Dedifferentiated amniotic fluid mesenchymal stem cell (primary cell): ENCODE results near the gene CA9.

Source experiments
- DNase-seq: peaks from one replicate; pipeline ENCODE4 v3.0.0-alpha.2; 2016; ENCODE audit errors: extremely low spot score

The CA9 gene

GRCh38 chr9:35717132-35717870, 43.6 kb downstream of the CA9 start:
- DNase-seq, result no peak

GRCh38 chr9:35718721-35719511, 45.2 kb downstream of the CA9 start:
- DNase-seq, result no peak

DNA sequence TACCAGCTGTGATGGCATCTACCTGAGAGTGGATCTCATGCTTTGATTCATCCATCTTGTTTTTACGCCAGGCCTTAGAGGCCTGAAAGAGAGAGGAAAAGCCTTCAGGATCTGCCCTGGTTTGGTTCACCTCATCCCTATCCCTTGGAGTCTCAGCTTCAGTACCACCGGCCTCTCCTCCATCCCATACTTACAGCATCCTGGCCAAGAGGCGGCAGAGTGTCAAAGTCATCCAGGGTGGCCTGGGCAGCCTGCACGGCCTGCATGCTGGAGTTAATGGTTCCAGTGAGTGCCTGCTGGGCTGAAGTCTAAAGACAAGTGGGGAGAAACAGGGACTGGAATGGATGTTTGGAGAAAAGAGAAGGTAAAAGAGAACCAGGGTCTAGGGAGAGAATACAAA, 45.8 kb downstream of the CA9 start:
- DNase-seq, result no peak

DNA sequence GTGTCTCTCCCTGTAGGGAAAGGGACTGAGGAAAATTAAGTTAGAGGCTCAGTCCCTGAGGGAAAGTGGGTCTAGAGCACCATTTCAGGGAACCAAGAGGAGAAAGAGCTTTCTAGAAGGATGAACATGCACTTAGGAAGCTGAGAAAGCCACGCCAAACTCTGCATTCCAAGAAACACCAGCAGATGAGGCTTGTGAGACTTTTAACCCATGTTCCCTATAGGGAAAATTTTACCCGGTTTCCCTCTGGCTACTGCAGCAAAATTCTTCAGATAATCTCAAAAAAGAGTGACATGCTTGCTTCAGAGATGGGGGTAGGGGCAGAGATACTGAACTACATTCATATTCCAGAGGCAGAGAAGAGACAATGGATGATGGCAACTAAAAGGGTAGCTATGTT, 49.7 kb downstream of the CA9 start:
- DNase-seq, result no peak

DNA sequence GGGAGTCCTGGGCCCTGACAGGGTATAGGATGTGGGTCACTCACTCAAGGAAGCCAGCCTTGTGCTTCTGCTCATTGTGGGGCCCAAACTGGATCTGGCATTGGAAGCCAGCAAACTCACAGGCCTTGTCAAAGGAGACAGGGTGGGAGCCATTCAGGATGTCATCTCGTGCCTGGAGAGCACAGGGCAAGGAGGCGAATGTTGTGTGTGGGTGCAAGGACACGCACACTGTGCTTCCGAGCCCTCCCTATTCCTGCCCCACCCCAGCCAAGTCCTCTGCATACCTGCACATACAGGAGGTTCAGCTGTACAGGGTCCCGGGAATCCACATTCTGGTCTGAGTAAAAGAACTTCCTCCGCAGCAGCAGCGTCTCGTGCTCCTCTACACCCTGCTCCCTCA, 50.2 kb downstream of the CA9 start:
- no peak for DNase-seq

DNA sequence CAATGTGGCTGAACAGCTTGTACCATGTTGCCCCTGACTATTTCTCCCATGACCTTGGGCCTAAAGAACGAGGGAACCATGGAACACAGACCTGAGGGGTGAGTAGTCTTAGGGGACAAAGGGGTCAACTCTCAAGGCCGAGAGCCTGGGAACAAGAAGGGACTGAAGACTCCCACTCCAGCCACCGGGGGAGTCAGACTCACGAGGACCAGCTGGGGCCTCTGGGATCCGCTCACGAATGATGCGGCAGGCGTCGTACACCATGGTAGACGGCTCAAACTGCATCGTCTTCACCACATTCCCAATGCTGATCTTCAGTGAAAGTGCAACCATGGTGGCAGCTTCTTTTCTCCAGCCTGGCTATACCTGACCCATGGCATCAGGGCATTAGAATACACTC, 51.6 kb downstream of the CA9 start:
- no peak for DNase-seq

GRCh38 chr9:35726931-35727330, 53.2 kb downstream of the CA9 start:
- DNase-seq, result peak; percentile 33

- DNase-seq, result no peak
Measured at GRCh38 chr9:35727676-35728040, 53.9 kb downstream of the CA9 start.

- DNase-seq, result peak; percentile 85
Measured at GRCh38 chr9:35728041-35728971, 54.6 kb downstream of the CA9 start.

GRCh38 chr9:35729101-35729500, 55.4 kb downstream of the CA9 start:
- no peak for DNase-seq

- peak; percentile 83 for DNase-seq
Measured at GRCh38 chr9:35729700-35730485, 56.2 kb downstream of the CA9 start.

GRCh38 chr9:35730486-35730854, 56.7 kb downstream of the CA9 start:
- DNase-seq, result no peak
